T-cell (primary cell): ENCODE results near the gene TGFB1. TPM values are rescaled to one million over a fixed set of nuclear protein-coding genes. Genes with fewer than 3 reads are reported as not detected.

ENCODE experiments used
- ATAC-seq, 4 experiments: fragments of 200-7000 bp in 3 of 4; fragments of 150-1000 bp in 1 of 4; cut with Tn5 transposase; replicated peaks in 1 of 4; 1 replicate in 3 of 4; 2 replicates in 1 of 4; pipeline ENCODE4 v1.10.0; 2021; ENCODE audit warnings: moderate library complexity in 3 of 4, mild to moderate bottlenecking in 2 of 4, moderate number of reproducible peaks in 1 of 4
- CTCF ChIA-PET, 2 donors: fragments of 300-600 bp; sonication (Branson Sonifier 250); formaldehyde crosslinking; loops; one replicate each; lab custom pipeline; 2022; ENCODE audit warnings: antibody characterized with exemption in 2 of 2; lab: Charles Lee
- POLR2A ChIA-PET, 2 donors: fragments of 300-600 bp; sonication (Branson Sonifier 250); formaldehyde crosslinking; loops; one replicate each; lab custom pipeline; 2022; ENCODE audit warnings: antibody characterized with exemption in 2 of 2; lab: Charles Lee
- DNase-seq, 35 experiments: peaks; one replicate each; pipeline versions ENCODE4 v3.0.0 to v3.0.0-alpha.2; 2013 to 2023
- H3K27ac ChIP-seq: one replicate; pipeline ENCODE4 v1.5.1; 2013; ENCODE audit warnings: low read length
- H3K27me3 ChIP-seq, 2 experiments: replicated peaks in 1 of 2; 1 replicate in 1 of 2; 2 replicates in 1 of 2; pipeline versions ENCODE4 v1.6.1 to v1.7.0; 2013; ENCODE audit warnings: low read length in 1 of 2, mixed read lengths in 1 of 2; ENCODE audit not compliant: control insufficient read depth in 2 of 2, insufficient read depth in 2 of 2; ENCODE audit errors: extremely low read depth in 1 of 2
- H3K36me3 ChIP-seq, 2 donors: 1 replicate in 1 of 2; 2 replicates in 1 of 2; pipeline versions ENCODE4 v1.6.1 to v1.7.0; 2013; ENCODE audit warnings: low read length in 1 of 2; ENCODE audit not compliant: control insufficient read depth in 2 of 2, insufficient read depth in 1 of 2; ENCODE audit errors: extremely low read depth in 1 of 2
- H3K4me1 ChIP-seq, 2 experiments: 1 replicate in 1 of 2; 2 replicates in 1 of 2; pipeline versions ENCODE4 v1.6.1 to v1.7.0; 2013; ENCODE audit warnings: low read length in 2 of 2, mixed read lengths in 1 of 2; ENCODE audit not compliant: insufficient read depth in 2 of 2, control insufficient read depth in 1 of 2; ENCODE audit errors: extremely low read depth in 1 of 2
- H3K4me3 ChIP-seq, 2 donors: 1 replicate in 1 of 2; 2 replicates in 1 of 2; pipeline versions ENCODE4 v1.5.1 to v1.7.0; 2013; ENCODE audit warnings: mild to moderate bottlenecking in 2 of 2, low read length in 1 of 2, moderate library complexity in 1 of 2; ENCODE audit not compliant: control insufficient read depth in 1 of 2; ENCODE audit errors: extremely low read depth in 1 of 2
- H3K9me3 ChIP-seq: 2 replicates; pipeline ENCODE4 v1.7.0; 2013
- H3K27ac Mint-ChIP-seq, 2 donors: one replicate each; pipeline ENCODE4 v1.8.0; 2020 to 2021; ENCODE audit warnings: mild to moderate bottlenecking in 2 of 2, mixed read lengths in 2 of 2
- H3K27me3 Mint-ChIP-seq, 2 donors: one replicate each; pipeline ENCODE4 v1.8.0; 2021 to 2022; ENCODE audit warnings: mixed read lengths in 2 of 2
- H3K36me3 Mint-ChIP-seq: one replicate; pipeline ENCODE4 v1.8.0; 2021; ENCODE audit warnings: mixed read lengths
- H3K4me1 Mint-ChIP-seq, 3 donors: one replicate each; pipeline ENCODE4 v1.8.0; 2020 to 2022; ENCODE audit warnings: mixed read lengths in 3 of 3, mild to moderate bottlenecking in 1 of 3
- H3K4me3 Mint-ChIP-seq, 3 donors: one replicate each; pipeline ENCODE4 v1.8.0; 2020 to 2022; ENCODE audit warnings: mild to moderate bottlenecking in 3 of 3, mixed read lengths in 3 of 3, moderate library complexity in 3 of 3
- H3K9me3 Mint-ChIP-seq, 3 donors: one replicate each; pipeline ENCODE4 v1.8.0; 2020 to 2022; ENCODE audit warnings: mixed read lengths in 3 of 3
- WGBS: methylation state at CpG from one replicate; pipeline ENCODE4 v1.1.5; 2013; ENCODE audit warnings: missing lambda C conversion rate; ENCODE audit not compliant: insufficient coverage; 5-methylcytosine and 5-hydroxymethylcytosine counted together
- total RNA-seq, 35 experiments: library from RNA in 6 of 35; stranded (reverse) in 6 of 35; fragments of 120-200 nt in 1 of 35; gene quantifications; one replicate each; pipeline versions ENCODE4 v1.2.1 to v1.2.4 and lab custom pipeline; 2013 to 2026

Gene TGFB1
- total RNA-seq, 5 donors from 2014 or later (not counting 1 experiment from before 2014, with no cell fraction given): 170 to 412 (median 206) TPM

DNA sequence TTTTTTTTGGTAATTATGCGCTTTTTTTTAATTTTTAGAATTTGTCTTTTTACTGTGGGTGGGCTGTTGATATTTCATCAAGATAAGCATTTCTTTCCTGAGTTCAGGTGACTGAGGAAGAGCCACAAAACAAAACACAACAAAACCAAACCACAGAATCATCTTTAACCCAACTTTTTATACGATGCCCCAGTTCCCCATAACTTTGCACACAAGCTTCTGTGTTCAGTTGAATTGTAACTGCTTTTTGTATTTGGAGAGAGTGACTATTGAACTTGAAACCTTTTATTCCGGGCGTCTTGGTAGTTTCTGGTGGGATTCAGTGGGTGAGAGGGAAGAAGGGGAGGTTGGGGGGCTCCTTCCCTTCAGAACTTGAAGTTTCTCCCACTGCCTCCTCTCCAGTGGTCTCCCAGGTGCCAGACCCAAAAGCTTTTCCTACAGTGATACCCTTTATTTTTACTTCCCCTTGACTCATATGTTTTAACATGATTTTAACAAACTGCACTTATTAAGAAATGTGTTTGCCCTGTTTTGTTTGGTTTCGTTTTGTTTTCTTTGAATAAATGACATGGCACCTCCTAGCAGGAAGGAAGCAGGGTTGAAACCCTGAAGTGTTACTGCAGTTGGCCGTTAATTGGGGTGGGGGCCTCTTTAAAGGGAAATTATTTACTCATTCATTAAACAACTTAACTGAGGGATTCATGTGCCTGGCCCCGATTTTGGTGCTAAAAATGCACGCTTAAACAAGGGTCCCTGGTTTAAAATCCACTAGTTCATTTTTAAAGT lies 46.4 kb downstream of the TGFB1 start:
- peak overlapping the region; percentile 20 to 58 for H3K4me3 ChIP-seq

DNA sequence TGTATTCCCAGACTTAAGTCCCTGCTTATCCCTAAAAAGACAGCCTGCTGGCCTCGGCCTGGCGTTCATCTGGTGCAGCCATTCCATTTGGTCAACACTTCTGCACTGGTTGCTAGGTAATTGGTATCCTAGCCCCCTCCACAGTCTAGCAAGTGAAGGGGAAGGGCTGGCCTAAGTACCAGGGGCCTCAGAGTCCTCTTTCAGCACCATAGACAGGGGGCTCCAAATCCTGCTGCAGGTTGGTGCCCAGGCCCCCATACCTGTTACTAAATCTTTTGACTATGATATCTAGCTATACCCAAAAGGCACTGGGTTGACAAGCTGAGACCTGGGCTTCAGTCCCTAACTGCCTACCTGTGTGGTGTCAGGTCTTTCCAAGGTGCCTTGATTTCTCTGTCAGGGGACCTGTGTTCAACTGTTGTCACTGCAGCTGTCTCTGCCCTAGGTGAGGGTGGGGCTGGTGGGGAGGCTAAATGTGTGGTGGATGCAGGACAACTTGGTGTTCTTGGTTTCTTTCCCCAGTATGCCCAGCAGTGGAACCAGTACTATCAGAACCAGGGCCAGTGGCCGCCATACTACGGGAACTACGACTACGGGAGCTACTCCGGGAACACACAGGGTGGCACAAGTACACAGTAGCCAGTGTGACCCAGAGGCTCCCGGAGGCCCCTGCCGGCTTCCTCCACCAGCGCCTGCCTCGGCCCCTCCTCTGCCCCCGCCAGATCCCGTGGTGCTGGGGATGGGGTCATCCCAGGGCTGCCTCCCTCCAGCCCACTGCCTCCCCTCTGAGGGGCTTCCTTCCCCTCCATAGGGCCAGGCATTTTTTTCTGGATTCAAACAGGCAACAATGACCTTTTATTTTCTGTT lies 47.6 kb downstream of the TGFB1 start:
- Mint-ChIP-seq H3K27ac (peak overlapping the region; percentile 96 to 99), H3K36me3 (peaks cover 45% of the 10 kb centered on the region), H3K27me3 (no peaks in the 10 kb centered on the region), H3K4me3 (peak overlapping the region; percentile 69 to 95 (median 90)), H3K9me3 (no peaks in the 10 kb centered on the region), H3K4me1 (peaks cover 92 to 96% (median 93%) of the 10 kb centered on the region in 3 donors)
- WGBS: 61% methylated on average over 6 of the region's 13 CpGs
- H3K27ac ChIP-seq: peak overlapping the region; percentile 97
- peaks cover 71 to 97% of the 10 kb centered on the region in 2 experiments for H3K4me1 ChIP-seq
- ChIA-PET CTCF (interaction anchor here (0.5 to 1.8 kb wide), 4 partner anchors 42 to 878 kb away, joined by 3 to 6 read pairs (median 4); partner anchors contain the start of gene HNRNPUL1 (in 1 of the 2)), POLR2A (interaction anchor here (0.5 to 3.7 kb wide), 8 partner anchors 9 to 903 kb away, joined by 3 to 23 read pairs (median 6); partner anchors contain the start of gene HNRNPUL1 (in 1 of the 2))
- peaks cover 4 to 47% of the 10 kb centered on the region in 2 donors for H3K36me3 ChIP-seq
- H3K9me3 ChIP-seq: no peaks in the 10 kb centered on the region
- H3K27me3 ChIP-seq: no peaks in the 10 kb centered on the region
- DNase-seq (peak in 2 of 35 experiments; percentile 23 to 44), ATAC-seq (no peak)
- peak overlapping the region in 1 of 2 donors; percentile 20 for H3K4me3 ChIP-seq

More for the DNA sequence above, 46.4 kb downstream of the TGFB1 start:
- Histone ChIP-seq H3K36me3 (peaks cover 7 to 39% of the 10 kb centered on the region in 2 donors), H3K4me1 (peaks cover 65 to 94% of the 10 kb centered on the region in 2 experiments), H3K27me3 (no peaks in the 10 kb centered on the region), H3K9me3 (no peaks in the 10 kb centered on the region), H3K27ac (peak overlapping the region; percentile 97)
- Mint-ChIP-seq H3K27ac (peak overlapping the region; percentile 96 to 99), H3K36me3 (peaks cover 36% of the 10 kb centered on the region), H3K27me3 (no peaks in the 10 kb centered on the region), H3K9me3 (no peaks in the 10 kb centered on the region), H3K4me1 (peaks cover 92 to 96% (median 92%) of the 10 kb centered on the region in 3 donors), H3K4me3 (peak overlapping the region; percentile 69 to 95 (median 90))
- ATAC-seq: peak in 3 of 4 experiments; percentile 9 to 18 (median 14)
- WGBS: no CpG with 5 or more reads among the region's 8 CpGs
- peak in 1 of 35 experiments; percentile 74 for DNase-seq
- ChIA-PET POLR2A (interaction anchor here (0.6 to 3.7 kb wide), 6 partner anchors 10 to 904 kb away, joined by 3 to 23 read pairs (median 6); partner anchors contain the start of gene HNRNPUL1 (in 1 of the 2)), CTCF (interaction anchor here (0.5 to 3.3 kb wide), 9 partner anchors 19 to 805 kb away, joined by 3 to 14 read pairs (median 6); partner anchors contain the start of genes B9D2 (in 1 of the 2) and HNRNPUL1 (in 1 of the 2))

DNA sequence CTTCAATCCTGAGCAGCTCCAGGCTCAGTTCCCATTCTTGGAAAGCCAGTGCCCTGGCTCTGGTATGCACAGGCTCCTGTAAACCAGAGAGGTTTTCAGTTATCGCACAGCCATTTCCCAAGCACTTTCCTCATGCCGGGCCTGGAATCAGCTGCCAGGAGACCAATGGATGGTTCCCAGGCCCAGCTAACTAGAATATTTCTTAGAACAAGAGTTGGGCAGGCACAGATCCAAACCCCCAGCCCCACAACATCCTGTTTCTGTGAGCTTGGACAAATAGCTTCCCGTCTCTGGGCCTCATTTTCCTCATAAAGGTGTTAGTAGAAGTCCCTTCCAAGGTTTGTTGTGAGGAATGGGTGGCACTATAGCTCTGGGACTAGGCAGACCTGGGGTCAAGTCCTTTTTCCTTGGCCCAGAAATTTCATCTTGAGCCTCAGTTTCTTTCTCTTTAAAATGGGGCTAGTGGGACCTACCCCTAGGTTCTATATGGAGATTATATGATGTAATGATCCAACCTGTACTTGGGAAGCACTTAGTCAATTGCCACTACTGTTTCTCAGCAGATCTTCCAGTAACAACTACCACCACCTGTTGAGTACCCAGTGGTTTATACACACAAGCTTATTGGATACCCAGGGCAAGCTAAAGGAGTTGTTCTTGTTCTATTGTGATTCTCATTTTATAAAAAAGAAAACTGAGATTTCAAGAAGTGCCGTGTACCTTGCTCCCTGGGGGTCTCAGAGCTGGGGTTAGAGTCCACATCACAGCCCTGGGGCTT lies 48.8 kb downstream of the TGFB1 start:
- H3K27me3 ChIP-seq: no peaks in the 10 kb centered on the region
- H3K36me3 ChIP-seq: peaks cover 4 to 59% of the 10 kb centered on the region in 2 donors
- DNase-seq: no peak
- H3K9me3 Mint-ChIP-seq: no peaks in the 10 kb centered on the region
- peaks cover 93 to 96% (median 93%) of the 10 kb centered on the region in 3 donors for H3K4me1 Mint-ChIP-seq
- peak overlapping the region in 1 of 2 donors; percentile 29 for H3K4me3 ChIP-seq
- ChIA-PET POLR2A (interaction anchor here (0.6 to 1.6 kb wide), 5 partner anchors 39 to 262 kb away, joined by 3 to 14 read pairs (median 3); no protein-coding TSS in a partner anchor), CTCF (interaction anchor here in 1 of 2 donors (0.6 to 1.2 kb wide), 3 partner anchors 42 to 105 kb away, joined by 3 to 7 read pairs (median 4); no protein-coding TSS in a partner anchor)
- ATAC-seq: no peak
- H3K4me1 ChIP-seq: peaks cover 79 to 96% of the 10 kb centered on the region in 2 experiments
- H3K4me3 Mint-ChIP-seq: peak overlapping the region; percentile 68 to 90 (median 77)
- peak overlapping the region; percentile 97 for H3K27ac ChIP-seq
- peak overlapping the region; percentile 96 to 99 for H3K27ac Mint-ChIP-seq
- H3K9me3 ChIP-seq: no peaks in the 10 kb centered on the region
- no peaks in the 10 kb centered on the region for H3K27me3 Mint-ChIP-seq
- 100% methylated on average over 3 of the region's 4 CpGs for WGBS
- peaks cover 48% of the 10 kb centered on the region for H3K36me3 Mint-ChIP-seq

DNA sequence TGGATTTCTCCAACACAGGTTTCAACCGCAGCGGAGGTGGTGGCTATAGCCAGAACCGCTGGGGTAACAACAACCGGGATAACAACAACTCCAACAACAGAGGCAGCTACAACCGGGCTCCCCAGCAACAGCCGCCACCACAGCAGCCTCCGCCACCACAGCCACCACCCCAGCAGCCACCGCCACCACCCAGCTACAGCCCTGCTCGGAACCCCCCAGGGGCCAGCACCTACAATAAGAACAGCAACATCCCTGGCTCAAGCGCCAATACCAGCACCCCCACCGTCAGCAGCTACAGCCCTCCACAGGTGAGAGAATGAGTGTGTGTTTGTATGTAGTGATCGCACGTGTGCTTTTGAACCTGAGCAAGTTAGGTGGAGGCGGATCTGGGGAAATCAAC lies 49.8 kb downstream of the TGFB1 start:
- Histone ChIP-seq H3K36me3 (peaks cover 4 to 67% of the 10 kb centered on the region in 2 donors), H3K27me3 (no peaks in the 10 kb centered on the region), H3K27ac (peak overlapping the region; percentile 97), H3K4me1 (peaks cover 79 to 96% of the 10 kb centered on the region in 2 experiments), H3K4me3 (peak overlapping the region in 1 of 2 donors; percentile 29), H3K9me3 (no peaks in the 10 kb centered on the region)
- ChIA-PET CTCF (interaction anchor here (0.6 to 1.6 kb wide), 2 partner anchors 12 to 101 kb away, joined by 3 read pairs; no protein-coding TSS in a partner anchor), POLR2A (interaction anchor here in 1 of 2 donors (0.8 to 2.0 kb wide), 3 partner anchors 16 to 100 kb away, joined by 4 to 16 read pairs (median 11); partner anchors contain the start of gene HNRNPUL1)
- Mint-ChIP-seq H3K36me3 (peaks cover 57% of the 10 kb centered on the region), H3K27ac (peak overlapping the region; percentile 96 to 99), H3K9me3 (no peaks in the 10 kb centered on the region), H3K4me3 (peak overlapping the region; percentile 68 to 90 (median 77)), H3K27me3 (no peaks in the 10 kb centered on the region), H3K4me1 (peaks cover 96 to 99% (median 98%) of the 10 kb centered on the region in 3 donors)
- WGBS: 77% methylated on average over 8 of the region's 14 CpGs
- DNase-seq (peak in 8 of 35 experiments; percentile 27 to 58 (median 34)), ATAC-seq (no peak)

DNA sequence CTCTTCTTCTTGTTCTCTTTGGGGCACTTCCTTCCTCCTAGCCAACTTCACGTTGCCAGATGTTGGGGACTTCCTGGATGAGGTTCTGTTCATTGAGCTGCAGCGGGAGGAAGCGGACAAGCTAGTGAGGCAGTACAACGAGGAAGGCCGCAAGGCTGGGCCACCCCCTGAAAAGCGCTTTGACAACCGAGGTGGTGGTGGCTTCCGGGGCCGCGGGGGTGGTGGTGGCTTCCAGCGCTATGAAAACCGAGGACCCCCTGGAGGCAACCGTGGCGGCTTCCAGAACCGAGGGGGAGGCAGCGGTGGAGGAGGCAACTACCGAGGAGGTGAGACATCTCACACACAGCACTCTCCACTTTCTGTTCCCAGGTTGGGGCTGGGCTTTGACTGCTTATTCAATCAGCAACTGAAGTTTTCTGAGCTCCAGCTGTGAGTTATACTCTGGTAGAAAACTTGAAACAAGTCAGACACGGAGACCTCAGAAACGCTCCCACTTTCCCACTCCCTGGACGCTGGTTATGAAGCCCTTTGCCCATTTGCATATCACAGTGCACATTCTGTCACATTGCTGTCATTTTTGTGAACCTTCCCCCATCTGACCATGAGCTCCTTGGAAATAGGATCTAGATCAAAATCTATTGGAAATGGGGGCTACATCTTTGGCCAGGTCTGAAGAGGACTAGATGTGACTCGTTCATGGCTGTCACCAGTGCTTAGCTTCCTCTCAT lies 50.9 kb downstream of the TGFB1 start:
- Mint-ChIP-seq H3K4me1 (peaks cover 96 to 99% (median 98%) of the 10 kb centered on the region in 3 donors), H3K36me3 (peaks cover 67% of the 10 kb centered on the region), H3K27me3 (no peaks in the 10 kb centered on the region), H3K4me3 (peak overlapping the region; percentile 68 to 90 (median 77)), H3K27ac (peak overlapping the region; percentile 96 to 99), H3K9me3 (no peaks in the 10 kb centered on the region)
- ATAC-seq (peak; percentile 48 to 65 (median 60)), DNase-seq (peak; percentile 50 to 86 (median 72))
- Histone ChIP-seq H3K4me3 (peak overlapping the region in 1 of 2 donors; percentile 30), H3K36me3 (peaks cover 4 to 77% of the 10 kb centered on the region in 2 donors), H3K4me1 (peaks cover 72 to 96% of the 10 kb centered on the region in 2 experiments), H3K27ac (peak overlapping the region; percentile 97), H3K9me3 (no peaks in the 10 kb centered on the region), H3K27me3 (no peaks in the 10 kb centered on the region)
- ChIA-PET CTCF (interaction anchor here (0.6 to 2.8 kb wide), 7 partner anchors 11 to 640 kb away, joined by 3 to 18 read pairs (median 3); partner anchors contain the start of gene HNRNPUL1 (in 1 of the 2)), POLR2A (interaction anchor here (0.6 to 2.0 kb wide), 8 partner anchors 9 to 492 kb away, joined by 4 to 16 read pairs (median 6); partner anchors contain the start of genes HNRNPUL1 (in 2 of the 2) and B9D2 (in 1 of the 2))
- WGBS: 22% methylated on average over 1 of the region's 21 CpGs
